Endothelial cell of umbilical vein (primary cell): ENCODE data around the gene OPTN. TPM values are rescaled to one million over a fixed set of nuclear protein-coding genes. Genes with fewer than 3 reads are reported as not detected.

Experiments
- BruUV-seq: library from RNA; stranded (reverse); fragments of 400-500 nt; replicated peaks from 2 replicates; lab custom pipeline; 2021; lab: Mats Ljungman, UMichigan
- CTCF ChIA-PET: fragments of 300-600, 350-600 bp; sonication (Branson Sonifier 250); formaldehyde crosslinking; loops from one replicate; lab custom pipeline; 2021; ENCODE audit warnings: antibody characterized with exemption, inconsistent platforms; lab: Charles Lee
- POLR2A ChIA-PET: fragments of 300-600, 350-600 bp; sonication (Branson Sonifier 250); formaldehyde crosslinking; loops from one replicate; lab custom pipeline; 2021; ENCODE audit warnings: antibody characterized with exemption, inconsistent platforms; lab: Charles Lee
- DNase-seq: peaks from one replicate; pipeline ENCODE4 v3.0.0-alpha.2; 2011; ENCODE audit warnings: low read depth, low spot score
- FAIRE-seq: peaks from 2 replicates; lab custom pipeline; 2011; peaks lifted over from hg19 to GRCh38; lab: Jason Lieb, UNC
- H2AFZ ChIP-seq: 2 replicates; pipeline ENCODE4 v1.6.0; 2012; ENCODE audit warnings: low read depth, low read length, control low read depth, inconsistent platforms
- H3K27ac ChIP-seq: 2 replicates; pipeline ENCODE4 v1.5.1; 2011; ENCODE audit warnings: low read depth, mild to moderate bottlenecking, control low read depth, low read length, moderate library complexity; ENCODE audit not compliant: insufficient read depth
- H3K27me3 ChIP-seq, 2 experiments: 2 replicates each; pipeline versions ENCODE4 v1.6.0 to v1.6.1; 2011; ENCODE audit warnings: low read length in 2 of 2, mixed read lengths in 1 of 2; ENCODE audit not compliant: control insufficient read depth in 2 of 2, insufficient read depth in 2 of 2
- H3K36me3 ChIP-seq, 2 experiments: 2 replicates in 1 of 2; 3 replicates in 1 of 2; pipeline ENCODE4 v1.5.1; 2011; ENCODE audit warnings: low read length in 2 of 2, mild to moderate bottlenecking in 1 of 2, moderate library complexity in 1 of 2; ENCODE audit not compliant: control insufficient read depth in 2 of 2, insufficient read depth in 2 of 2; ENCODE audit errors: extremely low read depth in 1 of 2
- H3K4me1 ChIP-seq: 3 replicates; pipeline ENCODE4 v1.5.1; 2011; ENCODE audit warnings: mild to moderate bottlenecking, low read length; ENCODE audit not compliant: control insufficient read depth, insufficient read depth; ENCODE audit errors: extremely low read depth
- H3K4me2 ChIP-seq: 2 replicates; pipeline ENCODE4 v1.6.1; 2011; ENCODE audit warnings: low read length, control low read depth, mixed read lengths; ENCODE audit not compliant: insufficient read depth
- H3K4me3 ChIP-seq, 3 experiments: fragments of 200-600 bp in 1 of 3; sonication (generic), shearing (Covaris generic) in 1 of 3; replicated peaks in 1 of 3; 2 replicates each; pipeline ENCODE4 v1.5.1; 2011 to 2016; ENCODE audit warnings: control low read depth in 3 of 3, low read length in 3 of 3, mild to moderate bottlenecking in 2 of 3, inconsistent platforms in 1 of 3, low read depth in 1 of 3, moderate library complexity in 1 of 3; ENCODE audit not compliant: insufficient read depth in 1 of 3
- H3K79me2 ChIP-seq: 2 replicates; pipeline ENCODE4 v1.6.0; 2012; ENCODE audit warnings: low read length, inconsistent platforms; ENCODE audit not compliant: control insufficient read depth, insufficient read depth
- H3K9ac ChIP-seq: replicated peaks from 2 replicates; pipeline ENCODE3; 2011; ENCODE audit warnings: low read length, control low read depth; ENCODE audit not compliant: insufficient read depth; ENCODE audit errors: extremely low read depth
- H3K9me1 ChIP-seq: replicated peaks from 3 replicates; pipeline ENCODE4 v1.6.0; 2011; ENCODE audit warnings: mild to moderate bottlenecking, low read length; ENCODE audit not compliant: control insufficient read depth, insufficient read depth; ENCODE audit errors: extremely low read depth
- H3K9me3 ChIP-seq: replicated peaks from 2 replicates; pipeline ENCODE4 v1.5.1; 2012; ENCODE audit warnings: low read length, inconsistent platforms; ENCODE audit not compliant: control insufficient read depth, insufficient read depth
- H4K20me1 ChIP-seq: replicated peaks from 2 replicates; pipeline ENCODE3; 2011; ENCODE audit warnings: mild to moderate bottlenecking, low read length; ENCODE audit not compliant: control insufficient read depth, insufficient read depth; ENCODE audit errors: extremely low read depth
- CTCF ChIP-seq, 2 donors: IDR thresholded peaks; 1 replicate in 1 of 2; 2 replicates in 1 of 2; pipeline ENCODE4 v1.5.1; 2011; ENCODE audit warnings: low read length in 2 of 2, mild to moderate bottlenecking in 2 of 2, moderate library complexity in 2 of 2, control low read depth in 1 of 2, inconsistent platforms in 1 of 2, low read depth in 1 of 2; ENCODE audit not compliant: insufficient read depth in 1 of 2; ENCODE audit errors: extremely low read depth in 1 of 2
- EZH2 ChIP-seq: IDR thresholded peaks from 2 replicates; pipeline ENCODE4 v1.6.1; 2012; ENCODE audit warnings: borderline replicate concordance, low read depth, mild to moderate bottlenecking, moderate library complexity, low read length, inconsistent platforms; ENCODE audit not compliant: severe bottlenecking
- FOS ChIP-seq: IDR thresholded peaks from 2 replicates; pipeline ENCODE4 v1.6.1; 2011; ENCODE audit warnings: mild to moderate bottlenecking, low read length, moderate library complexity, borderline replicate concordance; ENCODE audit not compliant: insufficient read depth
- GATA2 ChIP-seq: IDR thresholded peaks from 2 replicates; pipeline ENCODE4 v1.7.0; 2011; ENCODE audit warnings: low read depth, mild to moderate bottlenecking, moderate library complexity, mixed read lengths, low read length; ENCODE audit not compliant: insufficient read length, insufficient read depth
- JUN ChIP-seq: IDR thresholded peaks from 2 replicates; pipeline ENCODE4 v1.6.1; 2011; ENCODE audit warnings: borderline replicate concordance, low read depth; ENCODE audit not compliant: insufficient read length, insufficient read depth
- MAX ChIP-seq: IDR thresholded peaks from 2 replicates; pipeline ENCODE4 v1.6.1; 2011; ENCODE audit not compliant: insufficient read depth, insufficient read length
- MYC ChIP-seq: IDR thresholded peaks from one replicate; pipeline ENCODE4 v1.6.1; 2011; ENCODE audit warnings: mild to moderate bottlenecking, low read depth, low read length
- POLR2A ChIP-seq: IDR thresholded peaks from 2 replicates; pipeline ENCODE4 v1.6.1; 2012; ENCODE audit warnings: low read depth, mild to moderate bottlenecking, control low read depth, low read length
- POLR2AphosphoS5 ChIP-seq: IDR thresholded peaks from 2 replicates; pipeline ENCODE4 v1.6.1; 2012; ENCODE audit warnings: low read depth, mild to moderate bottlenecking, control low read depth, low read length, moderate library complexity; ENCODE audit not compliant: insufficient read depth
- dilution Hi-C: fragments of 300-500 bp; cut with MboI; formaldehyde crosslinking; loops from one replicate; pipeline ENCODE4 v1.15.0; 2019; ENCODE audit warnings: low sequenced_read_pairs; ENCODE audit not compliant: extremely low pct_ligation_motif_present
- intact Hi-C: fragments of 100-400 bp; cut with micrococcal nuclease; formaldehyde crosslinking; loops from one replicate; pipeline ENCODE4 v1.10.0; 2022
- polyA plus RNA-seq, 4 experiments: library from polyadenylated mRNA; depleted of rRNA in 3 of 4; stranded (reverse) in 3 of 4; unstranded in 1 of 4; fragments of >200 nt; gene quantifications; 2 replicates each; pipeline versions ENCODE4 v1.2.1 to v1.2.3, GENCODE V29; 2011 to 2012; ENCODE audit warnings: missing spikeins in 1 of 4
- total RNA-seq: library from RNA; stranded (reverse); gene quantifications from 2 replicates; pipeline ENCODE4 v1.2.3, GENCODE V29; 2021

OPTN gene
- total and polyA plus RNA-seq, 2 donors (not counting 3 experiments of a cell fraction or from before 2014, with no cell fraction given), result 22.7 to 94.2 TPM

- TF ChIP-seq POLR2AphosphoS5 (no peak), MAX (no peak), POLR2A (no peak), GATA2 (no peak), MYC (no peak), CTCF (IDR thresholded peaks at IDR 0.05; ENCODE audit: extremely low read depth in 1 of 2, insufficient read depth in 1 of 2, low read depth in 1 of 2, low read length in 2 of 2) (no peak), EZH2 (no peak), JUN (no peak), FOS (no peak)
- no peak overlapping the region for H3K27ac ChIP-seq
- ChIA-PET POLR2A (no interaction called here), CTCF (no interaction called here)
- H3K36me3 ChIP-seq, result peaks cover 7 to 18% of the 10 kb centered on the region in 2 experiments
- H3K79me2 ChIP-seq, result no peaks in the 10 kb centered on the region
- dilution Hi-C loops, result no loop called here
- no peak overlapping the region for H3K4me3 ChIP-seq
- no peak overlapping the region for H3K9ac ChIP-seq
- H3K27me3 ChIP-seq, result no peaks in the 10 kb centered on the region
- H3K9me1 ChIP-seq, result no peaks in the 10 kb centered on the region
- intact Hi-C loops, result no loop called here
- no peaks in the 10 kb centered on the region for H3K4me1 ChIP-seq
- FAIRE-seq, result no peak
- H2AFZ ChIP-seq, result no peak overlapping the region
- H3K4me2 ChIP-seq, result no peak overlapping the region
- H4K20me1 ChIP-seq, result no peaks in the 10 kb centered on the region
- H3K9me3 ChIP-seq, result no peaks in the 10 kb centered on the region
- BruUV-seq, result no TSS peak
- DNase-seq, result no peak
Measured at GRCh38 chr10:13140627-13141190, 40.7 kb downstream of the OPTN start.
